Liver (tissue), 3 donors: ENCODE measurements around the gene OIT3.

Source experiments
- ATF3 ChIP-seq: IDR thresholded peaks from 2 replicates; pipeline ENCODE4 v1.6.1; 2016; ENCODE audit warnings: antibody characterized with exemption
- CTCF ChIP-seq: fragments of 150-350 bp; IDR thresholded peaks from 2 replicates; pipeline ENCODE4 v1.5.1; 2017; ENCODE audit warnings: improper control_type of control experiment, low read depth, low read length; ENCODE audit not compliant: missing input control
- FOXA2 ChIP-seq: IDR thresholded peaks from 2 replicates; pipeline ENCODE4 v1.6.1; 2016; ENCODE audit warnings: antibody characterized with exemption
- GABPA ChIP-seq, 2 donors: IDR thresholded peaks in 1 of 2; conservative IDR thresholded peaks in 1 of 2; 2 replicates each; pipeline ENCODE4 v1.6.1; 2016; ENCODE audit warnings: antibody characterized with exemption in 2 of 2, mild to moderate bottlenecking in 1 of 2, moderate library complexity in 1 of 2
- MAX ChIP-seq: IDR thresholded peaks from 2 replicates; pipeline ENCODE4 v1.6.1; 2016; ENCODE audit warnings: antibody characterized with exemption
- RAD21 ChIP-seq, 2 donors: IDR thresholded peaks; 2 replicates each; pipeline ENCODE4 v1.6.1; 2016; ENCODE audit warnings: antibody characterized with exemption in 2 of 2, mild to moderate bottlenecking in 2 of 2
- REST ChIP-seq: IDR thresholded peaks from 2 replicates; pipeline ENCODE4 v1.6.1; 2016; ENCODE audit warnings: antibody characterized with exemption, mild to moderate bottlenecking
- SP1 ChIP-seq: IDR thresholded peaks from 2 replicates; pipeline ENCODE4 v1.6.1; 2018; ENCODE audit warnings: antibody characterized with exemption, mild to moderate bottlenecking
- TAF1 ChIP-seq: conservative IDR thresholded peaks from 2 replicates; pipeline ENCODE4 v1.6.1; 2016; ENCODE audit warnings: antibody characterized with exemption, mild to moderate bottlenecking
- donor health status: healthy.
- donor health status: healthy.

- no peak for TF ChIP-seq CTCF
- no peak for TF ChIP-seq RAD21 (IDR thresholded peaks at IDR 0.05)
- TF ChIP-seq FOXA2, result no peak
- no peak for TF ChIP-seq SP1
- TF ChIP-seq ATF3, result no peak
- TF ChIP-seq TAF1, result no peak
- no peak for TF ChIP-seq MAX
- no peak for TF ChIP-seq REST
- TF ChIP-seq GABPA (IDR thresholded peaks at IDR 0.05 in 1 of 2, conservative IDR thresholded peaks at IDR 0.05 in 1 of 2), result no peak
Measured at GRCh38 chr10:72952189-72952588, 58.6 kb downstream of the OIT3 start.
